ENCODE measurements around the gene PKM. TPM values are rescaled to one million over a fixed set of nuclear protein-coding genes. Genes with fewer than 3 reads are reported as not detected.

The PKM gene
- total and polyA plus RNA-seq, 2 donors (not counting 3 experiments of a cell fraction or from before 2014, with no cell fraction given), result 689 to 968 TPM

GRCh38 chr15:72184165-72184811, 46.7 kb downstream of the PKM start:
- intact Hi-C loops (cut with micrococcal nuclease) (no loop called here), dilution Hi-C loops (cut with MboI; ENCODE audit: extremely low pct_ligation_motif_present, low sequenced_read_pairs) (no loop called here)
- peaks cover 18 to 27% of the 10 kb centered on the region in 2 experiments for H3K27me3 ChIP-seq (ENCODE audit: control insufficient read depth in 2 of 2, insufficient read depth in 2 of 2, low read length in 2 of 2)
- CTCF ChIA-PET, result no interaction called here
- no peak overlapping the region for H3K9ac ChIP-seq (replicated peaks; ENCODE audit: extremely low read depth, insufficient read depth, low read length)
- TF ChIP-seq EZH2 (IDR thresholded peaks at IDR 0.05; ENCODE audit: borderline replicate concordance, low read depth, low read length, severe bottlenecking) (peak; percentile 63), CTCF (IDR thresholded peaks at IDR 0.05; ENCODE audit: extremely low read depth in 1 of 2, insufficient read depth in 1 of 2, low read depth in 1 of 2, low read length in 2 of 2) (no peak), FOS (IDR thresholded peaks at IDR 0.05; ENCODE audit: borderline replicate concordance, insufficient read depth, low read length) (no peak)
- no TSS peak for BruUV-seq (replicated peaks)
- H3K79me2 ChIP-seq (ENCODE audit: control insufficient read depth, insufficient read depth, low read length), result no peaks in the 10 kb centered on the region
- no peak overlapping the region for H2AFZ ChIP-seq (ENCODE audit: low read depth, low read length)
- H3K36me3 ChIP-seq (ENCODE audit: control insufficient read depth in 2 of 2, extremely low read depth in 1 of 2, insufficient read depth in 2 of 2, low read length in 2 of 2), result no peaks in the 10 kb centered on the region
- POLR2A ChIA-PET, result no interaction called here
- H3K27ac ChIP-seq (ENCODE audit: insufficient read depth, low read depth, low read length), result no peak overlapping the region
- DNase-seq (ENCODE audit: low read depth, low spot score) (no peak), FAIRE-seq (no peak)
- H3K9me3 ChIP-seq (replicated peaks; ENCODE audit: control insufficient read depth, insufficient read depth, low read length), result no peaks in the 10 kb centered on the region
- H3K4me3 ChIP-seq (replicated peaks in 1 of 3; ENCODE audit: insufficient read depth in 1 of 3, low read depth in 1 of 3, low read length in 3 of 3), result no peak overlapping the region
- H3K4me2 ChIP-seq (ENCODE audit: insufficient read depth, low read length), result no peak overlapping the region
- no peaks in the 10 kb centered on the region for H3K4me1 ChIP-seq (ENCODE audit: control insufficient read depth, extremely low read depth, insufficient read depth, low read length)
- no peaks in the 10 kb centered on the region for H3K9me1 ChIP-seq (replicated peaks; ENCODE audit: control insufficient read depth, extremely low read depth, insufficient read depth, low read length)
- H4K20me1 ChIP-seq (replicated peaks; ENCODE audit: control insufficient read depth, extremely low read depth, insufficient read depth, low read length), result no peaks in the 10 kb centered on the region

GRCh38 chr15:72183781-72184164, 47.2 kb downstream of the PKM start:
- intact Hi-C loops (cut with micrococcal nuclease) (no loop called here), dilution Hi-C loops (cut with MboI; ENCODE audit: extremely low pct_ligation_motif_present, low sequenced_read_pairs) (no loop called here)
- no peaks in the 10 kb centered on the region for H3K79me2 ChIP-seq (ENCODE audit: control insufficient read depth, insufficient read depth, low read length)
- H3K27me3 ChIP-seq (ENCODE audit: control insufficient read depth in 2 of 2, insufficient read depth in 2 of 2, low read length in 2 of 2), result peaks cover 18 to 27% of the 10 kb centered on the region in 2 experiments
- no peak overlapping the region for H3K9ac ChIP-seq (replicated peaks; ENCODE audit: extremely low read depth, insufficient read depth, low read length)
- CTCF ChIA-PET, result no interaction called here
- POLR2A ChIA-PET, result no interaction called here
- no peaks in the 10 kb centered on the region for H3K4me1 ChIP-seq (ENCODE audit: control insufficient read depth, extremely low read depth, insufficient read depth, low read length)
- TF ChIP-seq MYC (IDR thresholded peaks at IDR 0.05; ENCODE audit: low read depth, low read length) (no peak), FOS (IDR thresholded peaks at IDR 0.05; ENCODE audit: borderline replicate concordance, insufficient read depth, low read length) (no peak), EZH2 (IDR thresholded peaks at IDR 0.05; ENCODE audit: borderline replicate concordance, low read depth, low read length, severe bottlenecking) (no peak), CTCF (IDR thresholded peaks at IDR 0.05; ENCODE audit: extremely low read depth in 1 of 2, insufficient read depth in 1 of 2, low read depth in 1 of 2, low read length in 2 of 2) (no peak), JUN (IDR thresholded peaks at IDR 0.05; ENCODE audit: borderline replicate concordance, insufficient read depth, insufficient read length, low read depth) (no peak), MAX (IDR thresholded peaks at IDR 0.05; ENCODE audit: insufficient read depth, insufficient read length) (no peak), POLR2A (IDR thresholded peaks at IDR 0.05; ENCODE audit: low read depth, low read length) (no peak), GATA2 (IDR thresholded peaks at IDR 0.05; ENCODE audit: insufficient read depth, insufficient read length, low read depth, low read length) (no peak)
- H3K9me1 ChIP-seq (replicated peaks; ENCODE audit: control insufficient read depth, extremely low read depth, insufficient read depth, low read length), result no peaks in the 10 kb centered on the region
- H3K4me3 ChIP-seq (replicated peaks in 1 of 3; ENCODE audit: insufficient read depth in 1 of 3, low read depth in 1 of 3, low read length in 3 of 3), result no peak overlapping the region
- H3K9me3 ChIP-seq (replicated peaks; ENCODE audit: control insufficient read depth, insufficient read depth, low read length), result no peaks in the 10 kb centered on the region
- no peak overlapping the region for H2AFZ ChIP-seq (ENCODE audit: low read depth, low read length)
- H4K20me1 ChIP-seq (replicated peaks; ENCODE audit: control insufficient read depth, extremely low read depth, insufficient read depth, low read length), result no peaks in the 10 kb centered on the region
- DNase-seq (ENCODE audit: low read depth, low spot score) (no peak), FAIRE-seq (no peak)
- H3K36me3 ChIP-seq (ENCODE audit: control insufficient read depth in 2 of 2, extremely low read depth in 1 of 2, insufficient read depth in 2 of 2, low read length in 2 of 2), result no peaks in the 10 kb centered on the region
- H3K4me2 ChIP-seq (ENCODE audit: insufficient read depth, low read length), result no peak overlapping the region
- BruUV-seq (replicated peaks), result no TSS peak
- H3K27ac ChIP-seq (ENCODE audit: insufficient read depth, low read depth, low read length), result no peak overlapping the region
